ENCODE measurements around the gene PIAS4. TPM values are rescaled to one million over a fixed set of nuclear protein-coding genes. Genes with fewer than 3 reads are reported as not detected.

PIAS4 gene
- total RNA-seq, 1 experiment from 2014 or later, result 17.3 TPM

- no peak overlapping the region for H3K4me2 ChIP-seq (ENCODE audit: low read depth, low read length, poor library complexity, severe bottlenecking)
- peaks cover 2% of the 10 kb centered on the region; the same call in 1 of the 2 replicates for H3K36me3 ChIP-seq (ENCODE audit: insufficient read depth, low read length)
- DNase-seq, result no peak
- peaks cover 20% of the 10 kb centered on the region; the same call in 1 of the 2 replicates for H4K20me1 ChIP-seq (ENCODE audit: insufficient read depth, low read depth, low read length)
- H3K4me1 ChIP-seq (ENCODE audit: low read length), result peaks cover 22% of the 10 kb centered on the region
- H3K9me3 ChIP-seq (ENCODE audit: low read length), result no peaks in the 10 kb centered on the region
- H2AFZ ChIP-seq (ENCODE audit: low read length), result no peak overlapping the region
- no peaks in the 10 kb centered on the region for H3K9me2 ChIP-seq (replicated peaks; ENCODE audit: insufficient read depth, low read length)
- no peaks in the 10 kb centered on the region for H3K27me3 ChIP-seq (ENCODE audit: low read length)
- H3K9ac ChIP-seq (ENCODE audit: low read length), result no peak overlapping the region
- no peak overlapping the region for H3K27ac ChIP-seq (ENCODE audit: low read length)
- peaks cover 34% of the 10 kb centered on the region for H3K79me2 ChIP-seq (ENCODE audit: low read length)
- H3K4me3 ChIP-seq (ENCODE audit: low read length), result no peak overlapping the region
These were observed 36.6 kb downstream of the PIAS4 start for GRCh38 chr19:4043966-4044715.

GRCh38 chr19:4044990-4045465, 37.5 kb downstream of the PIAS4 start:
- no peaks in the 10 kb centered on the region for H3K9me2 ChIP-seq (replicated peaks; ENCODE audit: insufficient read depth, low read length)

GRCh38 chr19:4045597-4046361, 38.2 kb downstream of the PIAS4 start:
- H3K4me3 ChIP-seq (ENCODE audit: low read length), result no peak overlapping the region
- H3K4me2 ChIP-seq (ENCODE audit: low read depth, low read length, poor library complexity, severe bottlenecking), result peak overlapping the region; percentile 40
- H3K79me2 ChIP-seq (ENCODE audit: low read length), result peaks cover 48% of the 10 kb centered on the region
- peaks cover 7% of the 10 kb centered on the region; the same call in 1 of the 2 replicates for H3K36me3 ChIP-seq (ENCODE audit: insufficient read depth, low read length)
- peaks cover 22% of the 10 kb centered on the region for H3K4me1 ChIP-seq (ENCODE audit: low read length)
- H3K9ac ChIP-seq (ENCODE audit: low read length), result 0 out of 2 replicates have a peak overlapping the region, but pooled peaks have one; percentile 14
- no peak overlapping the region for H2AFZ ChIP-seq (ENCODE audit: low read length)
- no peak for DNase-seq
- no peaks in the 10 kb centered on the region for H3K9me2 ChIP-seq (replicated peaks; ENCODE audit: insufficient read depth, low read length)
- H3K27ac ChIP-seq (ENCODE audit: low read length), result peak overlapping the region; percentile 52
- no peaks in the 10 kb centered on the region for H3K27me3 ChIP-seq (ENCODE audit: low read length)
- H3K9me3 ChIP-seq (ENCODE audit: low read length), result no peaks in the 10 kb centered on the region
- H4K20me1 ChIP-seq (ENCODE audit: insufficient read depth, low read depth, low read length), result peaks cover 32% of the 10 kb centered on the region

More at GRCh38 chr19:4044990-4045465, 37.5 kb downstream of the PIAS4 start:
- Histone ChIP-seq H3K79me2 (ENCODE audit: low read length) (peaks cover 41% of the 10 kb centered on the region), H3K4me3 (ENCODE audit: low read length) (no peak overlapping the region), H2AFZ (ENCODE audit: low read length) (no peak overlapping the region), H3K27me3 (ENCODE audit: low read length) (no peaks in the 10 kb centered on the region), H3K27ac (ENCODE audit: low read length) (peak overlapping the region; percentile 52), H3K36me3 (ENCODE audit: insufficient read depth, low read length) (peaks cover 2% of the 10 kb centered on the region; the same call in 1 of the 2 replicates), H3K4me1 (ENCODE audit: low read length) (peaks cover 22% of the 10 kb centered on the region), H3K9ac (ENCODE audit: low read length) (no peak overlapping the region), H4K20me1 (ENCODE audit: insufficient read depth, low read depth, low read length) (peaks cover 27% of the 10 kb centered on the region), H3K4me2 (ENCODE audit: low read depth, low read length, poor library complexity, severe bottlenecking) (peak overlapping the region; percentile 40), H3K9me3 (ENCODE audit: low read length) (no peaks in the 10 kb centered on the region)
- no peak for DNase-seq

GRCh38 chr19:4046362-4046691, 38.8 kb downstream of the PIAS4 start:
- no peak overlapping the region for H3K27ac ChIP-seq (ENCODE audit: low read length)
- peaks cover 7% of the 10 kb centered on the region; the same call in 1 of the 2 replicates for H3K36me3 ChIP-seq (ENCODE audit: insufficient read depth, low read length)
- no peak for DNase-seq
- H4K20me1 ChIP-seq (ENCODE audit: insufficient read depth, low read depth, low read length), result peaks cover 36% of the 10 kb centered on the region
- no peak overlapping the region for H3K4me3 ChIP-seq (ENCODE audit: low read length)
- no peaks in the 10 kb centered on the region for H3K9me2 ChIP-seq (replicated peaks; ENCODE audit: insufficient read depth, low read length)
- no peak overlapping the region for H2AFZ ChIP-seq (ENCODE audit: low read length)
- no peaks in the 10 kb centered on the region for H3K9me3 ChIP-seq (ENCODE audit: low read length)
- peaks cover 22% of the 10 kb centered on the region for H3K4me1 ChIP-seq (ENCODE audit: low read length)
- H3K4me2 ChIP-seq (ENCODE audit: low read depth, low read length, poor library complexity, severe bottlenecking), result peak overlapping the region; percentile 40
- peaks cover 52% of the 10 kb centered on the region for H3K79me2 ChIP-seq (ENCODE audit: low read length)
- H3K27me3 ChIP-seq (ENCODE audit: low read length), result no peaks in the 10 kb centered on the region
- H3K9ac ChIP-seq (ENCODE audit: low read length), result no peak overlapping the region

GRCh38 chr19:4046946-4047683, 39.6 kb downstream of the PIAS4 start:
- Histone ChIP-seq H4K20me1 (ENCODE audit: insufficient read depth, low read depth, low read length) (peaks cover 43% of the 10 kb centered on the region), H3K36me3 (ENCODE audit: insufficient read depth, low read length) (peaks cover 7% of the 10 kb centered on the region; the same call in 1 of the 2 replicates), H3K9ac (ENCODE audit: low read length) (no peak overlapping the region)

GRCh38 chr19:4049432-4049831, 41.9 kb downstream of the PIAS4 start:
- Histone ChIP-seq H3K4me3 (ENCODE audit: low read length) (no peak overlapping the region), H3K79me2 (ENCODE audit: low read length) (peaks cover 75% of the 10 kb centered on the region), H3K9me3 (ENCODE audit: low read length) (no peaks in the 10 kb centered on the region), H3K27me3 (ENCODE audit: low read length) (no peaks in the 10 kb centered on the region), H2AFZ (ENCODE audit: low read length) (no peak overlapping the region), H3K27ac (ENCODE audit: low read length) (no peak overlapping the region), H3K4me1 (ENCODE audit: low read length) (peaks cover 22% of the 10 kb centered on the region), H4K20me1 (ENCODE audit: insufficient read depth, low read depth, low read length) (peaks cover 57% of the 10 kb centered on the region), H3K36me3 (ENCODE audit: insufficient read depth, low read length) (peaks cover 16% of the 10 kb centered on the region; the same call in 1 of the 2 replicates), H3K9me2 (replicated peaks; ENCODE audit: insufficient read depth, low read length) (no peaks in the 10 kb centered on the region), H3K9ac (ENCODE audit: low read length) (no peak overlapping the region), H3K4me2 (ENCODE audit: low read depth, low read length, poor library complexity, severe bottlenecking) (no peak overlapping the region)
- DNase-seq, result no peak

More at GRCh38 chr19:4046946-4047683, 39.6 kb downstream of the PIAS4 start:
- peaks cover 60% of the 10 kb centered on the region for H3K79me2 ChIP-seq (ENCODE audit: low read length)
- H3K27me3 ChIP-seq (ENCODE audit: low read length), result no peaks in the 10 kb centered on the region
- no peak overlapping the region for H3K4me2 ChIP-seq (ENCODE audit: low read depth, low read length, poor library complexity, severe bottlenecking)
- H3K9me3 ChIP-seq (ENCODE audit: low read length), result no peaks in the 10 kb centered on the region
- H3K9me2 ChIP-seq (replicated peaks; ENCODE audit: insufficient read depth, low read length), result no peaks in the 10 kb centered on the region
- no peak overlapping the region for H2AFZ ChIP-seq (ENCODE audit: low read length)
- H3K4me3 ChIP-seq (ENCODE audit: low read length), result no peak overlapping the region
- H3K4me1 ChIP-seq (ENCODE audit: low read length), result peaks cover 22% of the 10 kb centered on the region
- H3K27ac ChIP-seq (ENCODE audit: low read length), result no peak overlapping the region
- no peak for DNase-seq

- Histone ChIP-seq H3K9ac (ENCODE audit: low read length) (no peak overlapping the region), H3K9me2 (replicated peaks; ENCODE audit: insufficient read depth, low read length) (no peaks in the 10 kb centered on the region), H3K79me2 (ENCODE audit: low read length) (peaks cover 77% of the 10 kb centered on the region), H3K4me2 (ENCODE audit: low read depth, low read length, poor library complexity, severe bottlenecking) (no peak overlapping the region), H4K20me1 (ENCODE audit: insufficient read depth, low read depth, low read length) (peaks cover 67% of the 10 kb centered on the region), H3K4me3 (ENCODE audit: low read length) (no peak overlapping the region), H2AFZ (ENCODE audit: low read length) (no peak overlapping the region), H3K9me3 (ENCODE audit: low read length) (no peaks in the 10 kb centered on the region), H3K36me3 (ENCODE audit: insufficient read depth, low read length) (peaks cover 13% of the 10 kb centered on the region; the same call in 1 of the 2 replicates), H3K4me1 (ENCODE audit: low read length) (peaks cover 5% of the 10 kb centered on the region), H3K27me3 (ENCODE audit: low read length) (no peaks in the 10 kb centered on the region), H3K27ac (ENCODE audit: low read length) (no peak overlapping the region)
- no peak for DNase-seq
These were observed 43.9 kb downstream of the PIAS4 start for GRCh38 chr19:4051175-4052101.

All from Karpas-422 (cell line).